DOHH2 (cell line): ENCODE measurements around the gene PPP1R12A.

Source experiments
- H3F3A ChIP-seq: fragments of 200-600 bp; sonication (generic), shearing (Covaris generic); 2 replicates; pipeline ENCODE4 v1.6.0; 2016; ENCODE audit warnings: antibody characterized with exemption, mild to moderate bottlenecking; ENCODE audit not compliant: control insufficient read depth, insufficient read depth
- H3K27ac ChIP-seq: fragments of 200-600 bp; sonication (generic); 2 replicates; pipeline ENCODE4 v1.5.1; 2014; ENCODE audit warnings: low read depth, mild to moderate bottlenecking, low read length, moderate library complexity
- H3K27me3 ChIP-seq: fragments of 200-600 bp; sonication (generic); 2 replicates; pipeline ENCODE4 v1.6.1; 2014; ENCODE audit warnings: mild to moderate bottlenecking, low read length, mixed read lengths; ENCODE audit not compliant: control insufficient read depth
- H3K36me3 ChIP-seq: fragments of 200-600 bp; sonication (generic); 2 replicates; pipeline ENCODE4 v1.6.1; 2014; ENCODE audit warnings: mild to moderate bottlenecking, low read length, moderate library complexity, mixed read lengths; ENCODE audit not compliant: control insufficient read depth
- H3K4me1 ChIP-seq: fragments of 200-600 bp; sonication (generic); 2 replicates; pipeline ENCODE4 v1.6.1; 2014; ENCODE audit warnings: mild to moderate bottlenecking, low read length, mixed read lengths; ENCODE audit not compliant: control insufficient read depth
- H3K4me2 ChIP-seq: fragments of 200-600 bp; sonication (generic); 2 replicates; pipeline ENCODE4 v1.6.0; 2014; ENCODE audit warnings: mild to moderate bottlenecking, low read length, moderate library complexity
- H3K4me3 ChIP-seq: fragments of 200-600 bp; sonication (generic); 2 replicates; pipeline ENCODE4 v1.5.1; 2014; ENCODE audit warnings: mild to moderate bottlenecking, low read length, mixed read lengths
- H3K79me2 ChIP-seq: fragments of 200-600 bp; sonication (generic); 2 replicates; pipeline ENCODE4 v1.6.1; 2014; ENCODE audit warnings: mild to moderate bottlenecking, low read length, mixed read lengths; ENCODE audit not compliant: control insufficient read depth
- H3K9me2 ChIP-seq: fragments of 200-600 bp; sonication (generic); replicated peaks from 2 replicates; pipeline ENCODE4 v1.6.1; 2014; ENCODE audit warnings: mild to moderate bottlenecking, low read length, mixed read lengths; ENCODE audit not compliant: control insufficient read depth
- H3K9me3 ChIP-seq: fragments of 200-600 bp; sonication (generic); 2 replicates; pipeline ENCODE4 v1.6.1; 2014; ENCODE audit warnings: antibody characterized with exemption, low read length, mixed read lengths; ENCODE audit not compliant: control insufficient read depth, insufficient read depth
- H4K20me1 ChIP-seq: fragments of 200-600 bp; sonication (generic); 2 replicates; pipeline ENCODE4 v1.6.0; 2014; ENCODE audit warnings: low read depth, mild to moderate bottlenecking, antibody characterized with exemption, low read length, moderate library complexity; ENCODE audit not compliant: control insufficient read depth, insufficient read depth
- CTCF ChIP-seq: fragments of 200-600 bp; sonication (generic); IDR thresholded peaks from one replicate; pipeline ENCODE4 v1.5.1; 2014; ENCODE audit warnings: antibody characterized with exemption, mild to moderate bottlenecking, low read depth, low read length; ENCODE audit not compliant: poor library complexity, severe bottlenecking
- EZH2phosphoT487 ChIP-seq: fragments of 200-600 bp; sonication (generic); IDR thresholded peaks from 2 replicates; pipeline ENCODE4 v1.6.1; 2017; ENCODE audit warnings: borderline replicate concordance, mild to moderate bottlenecking, antibody characterized with exemption, low read length, moderate library complexity, mixed read lengths

The PPP1R12A gene

GRCh38 chr12:79765157-79765556, 169.7 kb downstream of the PPP1R12A start:
- H3K27ac ChIP-seq, result no peak overlapping the region
- no peak overlapping the region for H3K4me2 ChIP-seq
- H3F3A ChIP-seq, result peaks cover 2% of the 10 kb centered on the region; the same call in 1 of the 2 replicates
- peaks cover 5% of the 10 kb centered on the region; the same call in 1 of the 2 replicates for H3K4me1 ChIP-seq
- no peaks in the 10 kb centered on the region for H3K79me2 ChIP-seq
- TF ChIP-seq CTCF (no peak), EZH2phosphoT487 (no peak)
- H4K20me1 ChIP-seq, result no peaks in the 10 kb centered on the region
- H3K4me3 ChIP-seq, result no peak overlapping the region
- H3K9me3 ChIP-seq, result no peaks in the 10 kb centered on the region
- H3K27me3 ChIP-seq, result 0 out of 2 replicates have a peak, but pooled peaks cover 3% of the 10 kb centered on the region
- no peaks in the 10 kb centered on the region for H3K9me2 ChIP-seq
- no peaks in the 10 kb centered on the region for H3K36me3 ChIP-seq

GRCh38 chr12:79764641-79765040, 170.3 kb downstream of the PPP1R12A start:
- no peak for TF ChIP-seq CTCF
- TF ChIP-seq EZH2phosphoT487, result no peak
- Histone ChIP-seq H4K20me1 (no peaks in the 10 kb centered on the region), H3K9me3 (no peaks in the 10 kb centered on the region), H3K27ac (no peak overlapping the region), H3F3A (peaks cover 2% of the 10 kb centered on the region; the same call in 1 of the 2 replicates), H3K36me3 (no peaks in the 10 kb centered on the region), H3K79me2 (no peaks in the 10 kb centered on the region), H3K4me2 (no peak overlapping the region), H3K4me1 (peaks cover 5% of the 10 kb centered on the region; the same call in 1 of the 2 replicates), H3K9me2 (no peaks in the 10 kb centered on the region), H3K27me3 (0 out of 2 replicates have a peak, but pooled peaks cover 3% of the 10 kb centered on the region), H3K4me3 (no peak overlapping the region)

GRCh38 chr12:79763766-79764452, 171.0 kb downstream of the PPP1R12A start:
- Histone ChIP-seq H3K9me3 (no peaks in the 10 kb centered on the region), H3K4me2 (no peak overlapping the region), H4K20me1 (no peaks in the 10 kb centered on the region), H3K27me3 (0 out of 2 replicates have a peak, but pooled peaks cover 3% of the 10 kb centered on the region), H3F3A (peaks cover 2% of the 10 kb centered on the region; the same call in 1 of the 2 replicates), H3K4me1 (peaks cover 5% of the 10 kb centered on the region; the same call in 1 of the 2 replicates), H3K4me3 (no peak overlapping the region), H3K9me2 (no peaks in the 10 kb centered on the region), H3K27ac (no peak overlapping the region), H3K79me2 (no peaks in the 10 kb centered on the region), H3K36me3 (no peaks in the 10 kb centered on the region)
- TF ChIP-seq EZH2phosphoT487, result no peak
- TF ChIP-seq CTCF, result no peak
